IMR-90 (cell line): ENCODE results near the gene SKAP1. TPM values are rescaled to one million over a fixed set of nuclear protein-coding genes. Genes with fewer than 3 reads are reported as not detected.

Experiments
- ATAC-seq: fragments of 200-7000 bp; cut with Tn5 transposase; 2 replicates; pipeline ENCODE4 v1.9.1; 2020; ENCODE audit warnings: low read depth, mild to moderate bottlenecking, moderate library complexity
- BruUV-seq: library from RNA; stranded (reverse); fragments of 400-500 nt; replicated peaks from 2 replicates; lab custom pipeline; 2021; lab: Mats Ljungman, UMichigan
- CTCF ChIA-PET: fragments of 300-600 bp; formaldehyde crosslinking; extraction: SDS; loops from one replicate; lab custom pipeline; 2021; ENCODE audit warnings: antibody characterized with exemption; lab: Yijun Ruan, JAX
- POLR2A ChIA-PET: fragments of 300-600 bp; sonication (Branson Sonifier 250); formaldehyde crosslinking; loops from one replicate; lab custom pipeline; 2022; ENCODE audit warnings: antibody characterized with exemption; ENCODE audit not compliant: unreplicated experiment; lab: Charles Lee
- DNase-seq: peaks from one replicate; pipeline ENCODE4 v3.0.0; 2013
- H2AFZ ChIP-seq: replicated peaks from 2 replicates; pipeline ENCODE3; 2013; ENCODE audit warnings: low read length, mild to moderate bottlenecking; ENCODE audit not compliant: poor library complexity
- H2AK5ac ChIP-seq: 2 replicates; pipeline ENCODE4 v1.6.1; 2013; ENCODE audit warnings: low read depth, low read length, inconsistent platforms
- H2AK9ac ChIP-seq: replicated peaks from 2 replicates; pipeline ENCODE3; 2013; ENCODE audit warnings: mild to moderate bottlenecking, low read depth, low read length, moderate library complexity; ENCODE audit not compliant: poor library complexity
- H2BK120ac ChIP-seq: 2 replicates; pipeline ENCODE4 v1.6.1; 2013; ENCODE audit warnings: low read depth, low read length, inconsistent platforms
- H2BK15ac ChIP-seq: 3 replicates; pipeline ENCODE4 v1.6.1; 2013; ENCODE audit warnings: low read depth, low read length, inconsistent platforms
- H2BK20ac ChIP-seq: 2 replicates; pipeline ENCODE4 v1.6.1; 2013; ENCODE audit warnings: low read depth, mild to moderate bottlenecking, inconsistent platforms, low read length, moderate library complexity
- H2BK5ac ChIP-seq: 2 replicates; pipeline ENCODE4 v1.6.1; 2013; ENCODE audit warnings: mild to moderate bottlenecking, low read depth, low read length, inconsistent platforms; ENCODE audit not compliant: poor library complexity, severe bottlenecking
- H3K14ac ChIP-seq: replicated peaks from 2 replicates; pipeline ENCODE4 v1.6.1; 2013; ENCODE audit warnings: low read depth, low read length, inconsistent platforms
- H3K18ac ChIP-seq: 2 replicates; pipeline ENCODE4 v1.6.1; 2013; ENCODE audit warnings: low read depth, low read length, control low read depth
- H3K23ac ChIP-seq: 2 replicates; pipeline ENCODE4 v1.6.1; 2013; ENCODE audit warnings: low read depth, low read length, inconsistent platforms
- H3K27ac ChIP-seq: 2 replicates; pipeline ENCODE4 v1.5.1; 2013; ENCODE audit warnings: mild to moderate bottlenecking, control low read depth, low read length; ENCODE audit not compliant: insufficient read depth
- H3K27me3 ChIP-seq: 2 replicates; pipeline ENCODE4 v1.6.1; 2013; ENCODE audit warnings: low read length; ENCODE audit not compliant: control insufficient read depth, insufficient read depth
- H3K36me3 ChIP-seq: 2 replicates; pipeline ENCODE4 v1.6.1; 2013; ENCODE audit warnings: low read length, mixed read lengths; ENCODE audit not compliant: control insufficient read depth, insufficient read depth
- H3K4ac ChIP-seq: 2 replicates; pipeline ENCODE4 v1.6.1; 2013; ENCODE audit warnings: low read depth, low read length, inconsistent platforms
- H3K4me1 ChIP-seq: 2 replicates; pipeline ENCODE4 v1.6.1; 2013; ENCODE audit warnings: low read length, mixed read lengths; ENCODE audit not compliant: control insufficient read depth, insufficient read depth
- H3K4me2 ChIP-seq: 2 replicates; pipeline ENCODE4 v1.6.1; 2013; ENCODE audit warnings: low read depth, mild to moderate bottlenecking, control low read depth, low read length, moderate library complexity
- H3K4me3 ChIP-seq: 2 replicates; pipeline ENCODE4 v1.5.1; 2013; ENCODE audit warnings: low read depth, mild to moderate bottlenecking, control low read depth, low read length, moderate library complexity; ENCODE audit not compliant: insufficient read depth
- H3K56ac ChIP-seq: 2 replicates; pipeline ENCODE4 v1.6.1; 2013; ENCODE audit warnings: low read length, inconsistent platforms; ENCODE audit not compliant: insufficient read depth; ENCODE audit errors: extremely low read depth
- H3K79me1 ChIP-seq, 2 experiments: 2 replicates each; pipeline ENCODE4 v1.6.1; 2013; ENCODE audit warnings: low read length in 2 of 2, inconsistent platforms in 1 of 2, low read depth in 1 of 2
- H3K9ac ChIP-seq: 2 replicates; pipeline ENCODE4 v1.6.1; 2013; ENCODE audit warnings: low read depth, low read length, control low read depth
- H3K9me1 ChIP-seq: 2 replicates; pipeline ENCODE4 v1.6.1; 2013; ENCODE audit warnings: low read length, inconsistent platforms; ENCODE audit not compliant: insufficient read depth
- H3K9me3 ChIP-seq: 2 replicates; pipeline ENCODE4 v1.6.1; 2013; ENCODE audit warnings: low read length; ENCODE audit not compliant: control insufficient read depth, insufficient read depth
- H4K20me1 ChIP-seq: 2 replicates; pipeline ENCODE4 v1.6.1; 2013; ENCODE audit warnings: low read length, inconsistent platforms; ENCODE audit not compliant: insufficient read depth
- H4K5ac ChIP-seq: 2 replicates; pipeline ENCODE4 v1.6.1; 2013; ENCODE audit warnings: mild to moderate bottlenecking, low read depth, low read length, control low read depth
- H4K8ac ChIP-seq, 2 experiments: 2 replicates each; pipeline ENCODE4 v1.6.1; 2013; ENCODE audit warnings: low read depth in 2 of 2, low read length in 2 of 2, control low read depth in 1 of 2, inconsistent platforms in 1 of 2
- H4K91ac ChIP-seq: 2 replicates; pipeline ENCODE4 v1.6.1; 2013; ENCODE audit warnings: low read depth, low read length, inconsistent platforms; ENCODE audit not compliant: insufficient read depth
- BHLHE40 ChIP-seq: fragments of 150-350 bp; IDR thresholded peaks from 2 replicates; pipeline ENCODE4 v1.6.1; 2016; ENCODE audit warnings: mild to moderate bottlenecking, low read depth, low read length
- CEBPB ChIP-seq: IDR thresholded peaks from 2 replicates; pipeline ENCODE4 v1.6.1; 2012; ENCODE audit warnings: low read depth, low read length, improper control_type of control experiment
- CTCF ChIP-seq: conservative IDR thresholded peaks from 2 replicates; pipeline ENCODE4 v1.5.1; 2012; ENCODE audit warnings: mild to moderate bottlenecking, low read depth, low read length, improper control_type of control experiment
- ELK1 ChIP-seq: fragments of 150-350 bp; IDR thresholded peaks from 2 replicates; pipeline ENCODE4 v1.6.1; 2016; ENCODE audit warnings: low read depth, mild to moderate bottlenecking, low read length, moderate library complexity, borderline replicate concordance
- MAFK ChIP-seq: IDR thresholded peaks from 2 replicates; pipeline ENCODE4 v1.6.1; 2012; ENCODE audit warnings: low read depth, low read length, improper control_type of control experiment
- RAD21 ChIP-seq: IDR thresholded peaks from 2 replicates; pipeline ENCODE4 v1.6.1; 2012; ENCODE audit warnings: low read length, improper control_type of control experiment
- RCOR1 ChIP-seq: IDR thresholded peaks from 2 replicates; pipeline ENCODE4 v1.6.1; 2012; ENCODE audit warnings: mild to moderate bottlenecking, low read length, improper control_type of control experiment; ENCODE audit not compliant: insufficient replicate concordance
- SMC3 ChIP-seq: fragments of 150-350 bp; IDR thresholded peaks from 2 replicates; pipeline ENCODE4 v1.6.1; 2016; ENCODE audit warnings: low read depth, mild to moderate bottlenecking, antibody characterized with exemption, low read length, moderate library complexity
- USF2 ChIP-seq: fragments of 150-350 bp; IDR thresholded peaks from 2 replicates; pipeline ENCODE4 v1.6.1; 2017; ENCODE audit warnings: mild to moderate bottlenecking, antibody characterized with exemption, low read length, low read depth
- WGBS, 2 experiments: methylation state at CpG; one replicate each; pipeline versions ENCODE4 v1.1.5 to v1.1.7; 2013; ENCODE audit warnings: missing lambda C conversion rate in 2 of 2; ENCODE audit not compliant: insufficient read length in 1 of 2; ENCODE audit errors: extremely low coverage in 2 of 2; 5-methylcytosine and 5-hydroxymethylcytosine counted together
- dilution Hi-C: fragments of 300-500 bp; cut with HindIII; formaldehyde crosslinking; loops from one replicate; pipeline ENCODE4 v1.14.3; 2018; ENCODE audit warnings: low sequenced_read_pairs; ENCODE audit not compliant: unreplicated experiment
- in situ Hi-C: fragments of 300-500 bp; cut with MboI; formaldehyde crosslinking; loops from 3 replicates; pipeline ENCODE4 v1.14.3; 2019; ENCODE audit warnings: low sequenced_read_pairs, inconsistent platforms, mixed read lengths
- intact Hi-C: fragments of 100-400 bp; cut with micrococcal nuclease; formaldehyde crosslinking; loops from 2 replicates; pipeline ENCODE4 v1.10.0; 2022
- polyA plus RNA-seq, 3 experiments: library from polyadenylated mRNA; depleted of rRNA; stranded (reverse); fragments of >200 nt; gene quantifications; 2 replicates each; pipeline ENCODE4 v1.2.3, GENCODE V29; 2012; ENCODE audit warnings: low replicate concordance in 1 of 3
- total RNA-seq: library from RNA; depleted of rRNA; stranded (reverse); fragments of >200 nt; gene quantifications from 2 replicates; pipeline ENCODE4 v1.2.3, GENCODE V29; 2012

SKAP1 gene
- total and polyA plus RNA-seq, 2 of the 4 experiments (the other 2 are of a cell fraction), result not detected

- no peak overlapping the region for H3K9ac ChIP-seq
- no CpG with 5 or more reads among the region's 1 CpG for WGBS, 2 experiments
- no peaks in the 10 kb centered on the region for H4K20me1 ChIP-seq
- H2BK5ac ChIP-seq, result no peak overlapping the region
- H3K36me3 ChIP-seq, result no peaks in the 10 kb centered on the region
- H3K4me1 ChIP-seq, result no peaks in the 10 kb centered on the region
- H3K4me3 ChIP-seq, result no peak overlapping the region
- ATAC-seq (no peak), DNase-seq (no peak)
- TF ChIP-seq ELK1 (no peak), USF2 (no peak), CTCF (no peak), SMC3 (no peak), MAFK (no peak), RCOR1 (no peak), RAD21 (no peak), CEBPB (no peak), BHLHE40 (no peak)
- ChIA-PET CTCF (no interaction called here), POLR2A (no interaction called here)
- no peak overlapping the region for H3K56ac ChIP-seq
- no peaks in the 10 kb centered on the region for H3K79me1 ChIP-seq
- no peak overlapping the region for H3K18ac ChIP-seq
- H3K4ac ChIP-seq, result no peak overlapping the region
- no peak overlapping the region for H3K23ac ChIP-seq
- no peak overlapping the region for H2AK9ac ChIP-seq
- H3K27ac ChIP-seq, result no peak overlapping the region
- H2AK5ac ChIP-seq, result no peak overlapping the region
- intact Hi-C loops (no loop called here), in situ Hi-C loops (no loop called here), dilution Hi-C loops (no loop called here)
- no peak overlapping the region for H3K4me2 ChIP-seq
- no TSS peak for BruUV-seq
- H3K14ac ChIP-seq, result no peak overlapping the region
- H4K91ac ChIP-seq, result no peak overlapping the region
- H2BK20ac ChIP-seq, result no peak overlapping the region
- H3K9me1 ChIP-seq, result no peaks in the 10 kb centered on the region
- H2BK15ac ChIP-seq, result no peak overlapping the region
- H4K8ac ChIP-seq, result no peak overlapping the region
- no peak overlapping the region for H2AFZ ChIP-seq
- no peaks in the 10 kb centered on the region for H3K9me3 ChIP-seq
- peaks cover 32% of the 10 kb centered on the region for H3K27me3 ChIP-seq
- no peak overlapping the region for H2BK120ac ChIP-seq
- H4K5ac ChIP-seq, result no peak overlapping the region
Measured at GRCh38 chr17:48254896-48255295, 175.1 kb downstream of the SKAP1 start.
